NT2/D1 (cell line): ENCODE data around the gene HSF5.

Experiments used
- SUZ12 ChIP-seq: IDR thresholded peaks from 2 replicates; pipeline ENCODE4 v1.6.1; 2011; ENCODE audit not compliant: insufficient read length, insufficient read depth; ENCODE audit errors: extremely low read depth
- YY1 ChIP-seq: IDR thresholded peaks from 2 replicates; pipeline ENCODE4 v1.6.1; 2011; ENCODE audit not compliant: insufficient read length, insufficient read depth

GRCh38 chr17:58537266-58537665, 49.1 kb upstream of the HSF5 start:
- TF ChIP-seq YY1 (no peak), SUZ12 (no peak)
